ENCODE results near the gene CTSD. TPM values are rescaled to one million over a fixed set of nuclear protein-coding genes. Genes with fewer than 3 reads are reported as not detected.

Gene CTSD
- total RNA-seq, 2 experiments from 2014 or later = 30.1 to 34.5 TPM

DNA sequence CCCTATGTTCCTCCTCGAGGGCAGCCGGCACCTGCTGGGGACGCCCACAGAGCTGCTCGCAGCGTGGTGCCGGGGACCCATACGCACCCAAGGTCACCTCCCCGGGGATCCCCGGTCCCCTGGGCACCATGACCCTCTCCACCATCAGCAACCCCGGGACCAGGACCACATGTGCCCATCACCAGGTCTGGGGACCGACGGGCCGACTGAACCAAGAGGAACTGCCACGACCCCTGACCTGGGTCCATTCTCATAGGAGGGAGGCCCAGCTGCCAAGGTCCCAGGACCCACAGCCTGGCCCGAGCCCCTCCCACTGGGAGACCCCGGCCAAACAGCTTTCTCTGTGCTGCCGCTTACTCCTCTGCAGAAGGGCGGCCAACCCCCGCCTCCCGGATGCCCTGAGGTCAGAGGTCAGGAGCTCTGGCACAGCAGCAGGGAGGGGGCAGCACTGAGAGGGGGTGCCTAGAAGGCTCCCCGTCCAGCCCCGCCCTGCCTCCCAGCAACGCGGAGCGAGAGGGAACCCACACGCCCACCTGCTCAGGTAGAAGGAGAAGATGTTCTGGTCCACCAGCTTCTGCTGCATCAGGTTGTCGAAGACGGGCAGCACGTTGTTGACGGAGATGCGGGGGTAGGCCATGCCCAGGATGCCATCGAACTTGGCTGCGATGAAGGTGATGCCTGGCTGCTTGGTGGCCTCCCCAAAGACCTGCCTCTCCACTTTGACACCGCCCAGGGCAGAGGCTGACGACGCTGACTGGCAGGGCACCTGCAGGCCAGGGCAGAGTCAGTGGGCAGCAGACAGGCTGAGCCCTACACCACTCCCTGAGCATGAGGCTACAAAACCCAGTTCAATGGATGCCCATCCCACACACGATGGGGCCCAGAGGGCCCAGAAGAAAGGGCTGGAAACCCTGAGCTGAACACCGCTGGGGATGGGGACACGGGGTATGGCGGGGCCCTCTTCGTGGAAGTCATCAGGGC is 6.6 kb downstream of the CTSD start:
- no peaks in the 10 kb centered on the region for H3K9me3 Mint-ChIP-seq
- intact Hi-C loops (cut with micrococcal nuclease) = loop anchor here (5.0 to 10.0 kb wide), 2 partner anchors 62 to 75 kb away; partner anchors contain the start of genes KRTAP5-6 and SYT8

DNA sequence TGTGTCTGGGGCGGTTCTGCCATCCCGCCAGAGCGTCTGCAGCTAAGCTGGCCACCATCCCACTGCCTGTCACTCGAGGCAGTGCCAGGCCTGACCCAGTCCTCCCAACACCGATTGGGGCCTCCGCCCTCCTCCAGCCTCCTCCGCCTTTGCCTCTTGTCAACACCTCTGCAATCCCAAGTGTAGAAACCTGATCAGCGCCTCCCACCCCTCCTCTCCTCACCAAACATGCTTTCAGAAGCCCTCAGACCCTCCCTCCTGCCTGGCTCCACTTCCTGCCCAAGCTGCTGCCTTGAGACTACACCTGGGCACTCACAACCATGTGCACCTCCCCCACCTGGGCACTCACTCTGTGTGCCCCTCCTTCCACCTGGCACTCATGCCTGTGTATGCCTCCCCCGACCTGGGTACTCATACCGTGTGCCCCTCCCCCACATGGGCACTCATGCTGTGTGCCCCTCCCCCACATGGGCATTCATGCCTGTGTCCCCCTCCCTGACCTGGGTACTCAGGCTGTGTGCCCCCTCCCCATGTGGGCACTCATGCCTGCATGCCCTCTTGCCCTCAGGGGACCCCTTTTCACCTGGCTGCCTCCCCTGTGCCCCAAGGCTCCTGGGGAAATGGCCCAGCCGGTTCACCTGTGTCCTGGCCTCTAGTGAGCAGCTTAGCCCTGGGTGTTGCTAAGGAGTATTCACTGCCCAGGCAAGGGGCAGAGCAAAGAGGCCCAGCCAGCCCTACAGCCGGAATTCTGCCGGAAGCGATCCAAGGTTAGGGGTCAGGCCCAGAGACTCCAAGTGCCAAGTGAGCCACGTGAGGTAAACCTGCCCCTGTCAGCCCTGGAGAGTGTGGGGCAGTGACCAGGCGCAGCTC is 7.8 kb downstream of the CTSD start:
- Mint-ChIP-seq H3K27me3 (ENCODE audit: low read depth) (no peaks in the 10 kb centered on the region), H3K4me3 (no peak overlapping the region), H3K27ac (no peak overlapping the region), H3K9me3 (no peaks in the 10 kb centered on the region), H3K36me3 (ENCODE audit: low read depth) (peaks cover 1% of the 10 kb centered on the region), H3K4me1 (ENCODE audit: low read depth) (peaks cover 55% of the 10 kb centered on the region)
- DNase-seq = no peak
- CTCF ChIA-PET = interaction anchor here (0.6 kb wide), 1 partner anchor 115 kb away, joined by 3 read pairs; no protein-coding TSS in a partner anchor
- intact Hi-C loops (cut with micrococcal nuclease) = loop anchor here (5.0 to 10.0 kb wide), 2 partner anchors 61 to 76 kb away; partner anchors contain the start of genes KRTAP5-6 and SYT8

More for the DNA sequence above, 6.6 kb downstream of the CTSD start:
- H3K27me3 Mint-ChIP-seq (ENCODE audit: low read depth) = no peaks in the 10 kb centered on the region
- no peak overlapping the region for H3K4me3 Mint-ChIP-seq
- H3K27ac Mint-ChIP-seq = peak overlapping the region; percentile 74
- H3K36me3 Mint-ChIP-seq (ENCODE audit: low read depth) = peaks cover 1% of the 10 kb centered on the region
- DNase-seq = no peak
- CTCF ChIA-PET = interaction anchor here (0.6 to 1.6 kb wide), 8 partner anchors 18 to 201 kb away, joined by 3 to 8 read pairs (median 3); no protein-coding TSS in a partner anchor
- H3K4me1 Mint-ChIP-seq (ENCODE audit: low read depth) = peaks cover 62% of the 10 kb centered on the region

DNA sequence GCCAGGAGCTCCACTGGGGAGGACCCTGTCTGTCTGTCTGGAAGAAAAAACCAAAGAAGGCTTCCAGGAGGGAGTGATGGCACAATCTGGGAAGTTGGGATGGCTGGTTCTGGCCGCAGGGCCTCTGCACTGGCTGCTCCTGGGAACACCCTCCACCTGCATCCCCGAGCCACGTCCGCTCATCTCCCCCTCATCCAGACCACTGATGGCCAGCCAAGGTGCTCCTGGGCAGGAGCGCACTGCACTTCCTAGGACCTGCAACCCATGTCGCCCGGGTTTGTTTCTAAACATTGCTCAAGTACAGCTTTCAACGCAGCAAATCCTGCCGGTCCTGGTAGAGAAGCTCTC is 8.4 kb downstream of the CTSD start:
- no peaks in the 10 kb centered on the region for H3K9me3 Mint-ChIP-seq
- CTCF ChIA-PET = interaction anchor here (0.8 kb wide), 1 partner anchor 61 kb away, joined by 3 read pairs; no protein-coding TSS in a partner anchor
- H3K27ac Mint-ChIP-seq = no peak overlapping the region
- H3K4me1 Mint-ChIP-seq (ENCODE audit: low read depth) = peaks cover 56% of the 10 kb centered on the region
- intact Hi-C loops (cut with micrococcal nuclease) = loop anchor here (5.0 to 10.0 kb wide), 2 partner anchors 61 to 77 kb away; partner anchors contain the start of genes KRTAP5-6 and SYT8
- peaks cover 1% of the 10 kb centered on the region for H3K36me3 Mint-ChIP-seq (ENCODE audit: low read depth)
- H3K4me3 Mint-ChIP-seq = no peak overlapping the region
- DNase-seq = no peak
- peaks cover 3% of the 10 kb centered on the region for H3K27me3 Mint-ChIP-seq (ENCODE audit: low read depth)

DNA sequence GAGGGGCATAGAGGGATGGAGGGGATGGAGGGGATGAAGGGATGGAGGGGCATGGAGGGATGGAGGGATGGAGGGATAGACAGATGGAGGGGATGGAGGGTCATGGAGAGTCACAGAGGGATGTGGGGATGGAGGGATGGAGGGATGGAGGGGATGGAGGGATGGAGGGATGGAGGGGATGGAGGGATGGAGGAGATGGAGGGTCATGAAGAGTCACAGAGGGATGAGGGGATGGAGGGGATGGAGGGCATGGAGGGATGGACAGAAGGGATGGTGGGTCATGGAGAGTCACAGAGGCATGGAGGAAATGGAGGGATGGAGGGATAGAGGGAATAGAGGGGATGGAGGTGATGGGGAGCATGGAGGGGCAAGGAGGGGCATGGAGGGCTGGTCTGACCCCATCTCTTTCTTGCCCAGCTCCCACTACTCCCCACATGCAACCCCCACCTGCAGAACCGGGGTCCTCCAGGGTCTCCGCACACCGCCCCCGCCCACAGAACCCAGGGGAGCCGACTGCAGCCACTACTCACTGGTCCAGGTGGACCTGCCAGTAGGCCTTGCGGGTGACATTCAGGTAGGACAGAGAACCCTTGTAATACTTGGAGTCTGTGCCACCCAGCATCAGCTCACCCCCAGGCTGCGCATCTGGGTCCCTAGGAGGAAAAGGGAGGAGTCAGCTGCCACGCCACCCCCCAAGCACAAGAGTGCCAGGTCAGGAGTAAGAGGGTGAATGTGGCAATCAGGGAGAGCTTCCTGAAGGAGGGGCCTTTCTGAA is 9.2 kb downstream of the CTSD start:
- H3K27ac Mint-ChIP-seq = no peak overlapping the region
- no peaks in the 10 kb centered on the region for H3K9me3 Mint-ChIP-seq
- CTCF ChIA-PET = interaction anchor here (0.7 to 0.8 kb wide), 2 partner anchors 60 to 78 kb away, joined by 3 to 4 read pairs; no protein-coding TSS in a partner anchor
- intact Hi-C loops (cut with micrococcal nuclease) = loop anchor here (5.0 to 10.0 kb wide), 2 partner anchors 60 to 78 kb away; partner anchors contain the start of genes KRTAP5-6 and SYT8
- peaks cover 1% of the 10 kb centered on the region for H3K36me3 Mint-ChIP-seq (ENCODE audit: low read depth)
- no peak for DNase-seq
- H3K27me3 Mint-ChIP-seq (ENCODE audit: low read depth) = peaks cover 11% of the 10 kb centered on the region
- peaks cover 57% of the 10 kb centered on the region for H3K4me1 Mint-ChIP-seq (ENCODE audit: low read depth)
- H3K4me3 Mint-ChIP-seq = no peak overlapping the region

DNA sequence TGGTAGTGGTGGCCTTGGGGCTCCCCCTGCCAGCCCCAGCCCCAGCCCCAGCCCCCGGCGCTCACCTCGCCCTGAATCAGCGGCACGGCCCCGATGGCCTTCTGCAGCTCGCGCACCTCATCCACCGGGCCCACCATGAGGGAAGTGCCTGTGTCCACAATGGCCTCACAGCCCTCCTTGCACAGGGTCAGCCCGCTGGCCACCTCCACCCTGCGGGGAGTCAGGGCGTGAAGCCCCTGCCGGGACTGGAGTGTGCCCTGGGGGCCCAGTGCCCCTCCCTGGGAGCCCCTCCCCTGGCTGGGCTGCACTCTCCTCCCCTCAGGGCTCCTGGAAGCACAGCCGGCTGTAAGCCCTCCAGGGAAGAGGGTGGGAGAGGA is 9.8 kb downstream of the CTSD start:
- CTCF ChIA-PET = no interaction called here
- H3K27me3 Mint-ChIP-seq (ENCODE audit: low read depth) = peaks cover 13% of the 10 kb centered on the region

DNA sequence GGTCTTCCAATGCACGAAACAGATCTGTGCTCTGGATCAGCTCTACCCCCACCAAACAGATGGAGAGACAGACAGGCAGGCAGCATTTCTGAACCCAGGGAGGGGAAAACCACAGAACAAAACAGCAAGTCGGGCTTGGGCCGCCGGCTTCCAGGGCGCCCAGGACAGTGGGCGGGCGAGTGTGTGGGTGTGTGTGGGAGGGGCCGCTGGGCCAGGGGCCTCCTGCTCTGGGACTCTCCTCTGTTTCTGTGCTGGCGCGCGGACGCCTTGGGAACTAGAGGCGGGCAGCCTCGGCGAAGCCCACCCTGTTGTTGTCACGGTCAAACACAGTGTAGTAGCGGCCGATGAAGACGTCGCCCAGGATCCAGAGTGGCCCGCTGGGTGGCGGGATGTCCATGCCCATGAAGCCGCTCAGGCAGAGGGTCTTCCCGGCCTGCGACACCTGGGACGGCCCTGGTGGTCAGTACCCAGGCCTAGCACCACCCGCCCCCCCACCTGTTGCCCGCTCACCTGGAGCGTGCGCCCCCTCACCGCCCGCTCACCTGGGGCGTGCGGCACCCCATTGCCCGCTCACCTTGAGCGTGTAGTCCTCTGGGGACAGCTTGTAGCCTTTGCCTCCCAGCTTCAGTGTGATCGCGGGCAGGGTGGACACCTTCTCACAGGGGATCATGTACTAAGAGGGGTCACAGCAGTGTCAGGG is 10.3 kb downstream of the CTSD start:
- no peaks in the 10 kb centered on the region for H3K9me3 Mint-ChIP-seq
- H3K27ac Mint-ChIP-seq = no peak overlapping the region
- H3K4me3 Mint-ChIP-seq = no peak overlapping the region
- peaks cover 13% of the 10 kb centered on the region for H3K27me3 Mint-ChIP-seq (ENCODE audit: low read depth)
- peaks cover 49% of the 10 kb centered on the region for H3K4me1 Mint-ChIP-seq (ENCODE audit: low read depth)
- CTCF ChIA-PET = no interaction called here
- DNase-seq = no peak
- H3K36me3 Mint-ChIP-seq (ENCODE audit: low read depth) = peaks cover 1% of the 10 kb centered on the region
- intact Hi-C loops (cut with micrococcal nuclease) = loop anchor here (10.0 kb wide), 1 partner anchor 59 kb away; the partner anchor contains the start of gene KRTAP5-6

More for the DNA sequence above, 9.8 kb downstream of the CTSD start:
- peaks cover 1% of the 10 kb centered on the region for H3K36me3 Mint-ChIP-seq (ENCODE audit: low read depth)
- no peak overlapping the region for H3K27ac Mint-ChIP-seq
- no peak overlapping the region for H3K4me3 Mint-ChIP-seq
- H3K4me1 Mint-ChIP-seq (ENCODE audit: low read depth) = peaks cover 54% of the 10 kb centered on the region
- intact Hi-C loops (cut with micrococcal nuclease) = loop anchor here (10.0 kb wide), 1 partner anchor 59 kb away; the partner anchor contains the start of gene KRTAP5-6
- H3K9me3 Mint-ChIP-seq = no peaks in the 10 kb centered on the region
- no peak for DNase-seq

DNA sequence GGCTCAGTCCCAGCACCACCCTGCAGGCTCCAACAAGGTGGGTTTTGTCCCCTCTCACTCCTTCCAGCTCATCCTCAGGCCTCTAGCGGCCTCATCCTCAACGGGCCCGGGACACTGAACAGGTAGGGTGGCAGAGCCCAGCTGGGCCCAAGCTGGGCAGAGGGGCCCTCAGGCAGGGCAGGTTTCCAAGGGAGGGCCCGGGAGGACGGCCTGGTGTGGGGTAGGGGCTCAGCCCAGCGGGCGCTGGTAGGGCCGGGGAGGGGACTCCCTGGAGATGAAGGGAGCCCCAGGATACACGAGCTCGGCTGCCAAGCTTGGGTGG is 10.9 kb downstream of the CTSD start:
- no peak for DNase-seq
- peaks cover 13% of the 10 kb centered on the region for H3K27me3 Mint-ChIP-seq (ENCODE audit: low read depth)
- CTCF ChIA-PET = no interaction called here
- H3K4me1 Mint-ChIP-seq (ENCODE audit: low read depth) = peaks cover 45% of the 10 kb centered on the region
- no peak overlapping the region for H3K27ac Mint-ChIP-seq
- H3K9me3 Mint-ChIP-seq = no peaks in the 10 kb centered on the region
- peaks cover 1% of the 10 kb centered on the region for H3K36me3 Mint-ChIP-seq (ENCODE audit: low read depth)
- no peak overlapping the region for H3K4me3 Mint-ChIP-seq
- intact Hi-C loops (cut with micrococcal nuclease) = loop anchor here (10.0 kb wide), 1 partner anchor 58 kb away; the partner anchor contains the start of gene KRTAP5-6

DNA sequence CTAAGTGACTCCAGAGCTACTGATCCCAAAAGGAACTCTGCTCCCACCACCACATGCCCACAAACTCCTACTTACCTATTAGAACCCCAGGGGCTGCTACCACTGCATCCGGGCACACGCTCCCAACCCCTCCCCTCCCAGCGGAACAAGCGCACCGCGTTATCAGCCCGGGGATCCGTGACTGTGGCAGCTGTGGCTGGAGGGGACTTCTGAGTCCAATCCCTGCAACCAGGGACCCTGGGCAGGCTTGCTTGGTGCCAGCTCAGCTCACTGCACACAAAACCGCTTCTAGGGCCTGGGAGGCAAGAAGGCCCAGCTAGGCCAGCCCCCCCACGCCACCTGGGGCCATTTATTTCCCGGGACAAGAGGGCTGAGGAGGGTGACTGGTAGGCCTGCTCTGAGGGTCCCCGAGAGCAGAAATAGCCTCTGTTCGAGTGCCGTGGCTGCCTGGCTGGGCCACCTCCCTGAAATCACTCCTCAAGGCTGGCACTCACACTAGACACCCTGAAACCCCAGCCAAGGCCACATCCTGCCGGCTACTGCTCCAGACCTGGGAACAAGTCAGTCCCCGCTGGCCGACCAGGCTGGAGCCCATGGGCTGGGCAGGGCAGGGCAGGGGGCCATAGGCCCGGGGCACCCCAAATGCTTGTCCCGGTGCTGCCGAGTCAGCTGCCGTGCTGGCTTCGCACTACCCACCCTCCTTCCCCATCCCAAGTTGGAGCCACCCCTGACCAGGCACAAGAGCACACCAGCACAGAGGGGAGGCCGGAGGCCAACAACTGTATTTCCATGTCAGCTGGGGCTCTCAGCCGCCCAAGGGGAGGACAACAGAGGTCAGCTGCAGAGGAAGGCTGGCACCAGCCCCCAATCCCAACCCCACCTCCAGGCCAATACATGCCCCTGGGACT is 11.5 kb downstream of the CTSD start:
- no peak for DNase-seq
- Mint-ChIP-seq H3K27me3 (ENCODE audit: low read depth) (peaks cover 13% of the 10 kb centered on the region), H3K36me3 (ENCODE audit: low read depth) (peaks cover 1% of the 10 kb centered on the region), H3K27ac (no peak overlapping the region), H3K9me3 (no peaks in the 10 kb centered on the region), H3K4me1 (ENCODE audit: low read depth) (peaks cover 39% of the 10 kb centered on the region), H3K4me3 (no peak overlapping the region)
- CTCF ChIA-PET = interaction anchor here (0.7 to 1.2 kb wide), 2 partner anchors 40 to 58 kb away, joined by 3 read pairs; no protein-coding TSS in a partner anchor
- intact Hi-C loops (cut with micrococcal nuclease) = loop anchor here (10.0 kb wide), 1 partner anchor 57 kb away; the partner anchor contains the start of gene KRTAP5-6

DNA sequence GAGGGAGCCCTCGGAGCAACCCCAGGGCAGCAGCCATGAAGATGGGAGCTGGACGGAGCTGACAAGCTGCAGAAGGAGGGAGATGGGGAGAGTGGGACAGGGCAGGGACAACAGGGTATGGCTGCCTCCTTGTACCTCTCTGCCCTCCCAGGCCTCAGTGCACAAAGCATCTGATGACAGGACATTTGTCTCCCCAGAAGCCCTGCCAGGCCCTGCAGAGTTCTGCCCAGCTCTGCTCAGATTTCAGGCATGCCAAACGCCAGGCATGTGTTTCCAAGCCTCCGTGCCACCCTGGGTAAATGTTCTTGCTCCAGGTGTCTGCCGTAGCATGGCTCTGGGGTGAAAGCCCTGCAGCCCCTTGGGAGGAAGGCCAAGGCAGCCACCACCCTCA is 12.2 kb downstream of the CTSD start:
- peaks cover 1% of the 10 kb centered on the region for H3K36me3 Mint-ChIP-seq (ENCODE audit: low read depth)
- H3K4me3 Mint-ChIP-seq = no peak overlapping the region
- CTCF ChIA-PET = interaction anchor here (0.7 to 1.2 kb wide), 2 partner anchors 41 to 58 kb away, joined by 3 read pairs; no protein-coding TSS in a partner anchor
- DNase-seq = no peak
- intact Hi-C loops (cut with micrococcal nuclease) = loop anchor here (10.0 kb wide), 1 partner anchor 57 kb away; the partner anchor contains the start of gene KRTAP5-6
- H3K9me3 Mint-ChIP-seq = no peaks in the 10 kb centered on the region
- H3K4me1 Mint-ChIP-seq (ENCODE audit: low read depth) = peaks cover 32% of the 10 kb centered on the region
- H3K27me3 Mint-ChIP-seq (ENCODE audit: low read depth) = peaks cover 13% of the 10 kb centered on the region
- no peak overlapping the region for H3K27ac Mint-ChIP-seq
